BJ (cell line): ENCODE data around the gene UBA1. TPM values are rescaled to one million over a fixed set of nuclear protein-coding genes. Genes with fewer than 3 reads are reported as not detected.

Source experiments
- CTCF ChIA-PET: fragments of 350-600 bp; formaldehyde crosslinking; extraction: SDS; loops from one replicate; lab custom pipeline; 2021; ENCODE audit warnings: antibody characterized with exemption, inconsistent platforms; lab: Yijun Ruan, JAX
- POLR2A ChIA-PET: fragments of 300-600 bp; sonication (Branson Sonifier 250); formaldehyde crosslinking; extraction: SDS; loops from one replicate; lab custom pipeline; 2021; ENCODE audit warnings: antibody characterized with exemption; lab: Charles Lee
- DNase-seq: peaks from one replicate; pipeline ENCODE4 v3.0.0-alpha.2; 2011; ENCODE audit warnings: low read depth
- H3K27me3 ChIP-seq: 2 replicates; pipeline ENCODE4 v1.6.0; 2011; ENCODE audit warnings: low read length; ENCODE audit not compliant: control insufficient read depth, insufficient read depth
- H3K36me3 ChIP-seq: 2 replicates; pipeline ENCODE4 v1.5.1; 2011; ENCODE audit warnings: low read length; ENCODE audit not compliant: control insufficient read depth, insufficient read depth
- H3K4me3 ChIP-seq: 2 replicates; pipeline ENCODE4 v1.5.1; 2011; ENCODE audit warnings: low read depth, mild to moderate bottlenecking, control low read depth, low read length
- CTCF ChIP-seq: IDR thresholded peaks from 2 replicates; pipeline ENCODE4 v1.5.1; 2011; ENCODE audit warnings: low read depth, mild to moderate bottlenecking, control low read depth, inconsistent platforms, low read length, moderate library complexity; ENCODE audit not compliant: insufficient read depth
- polyA plus RNA-seq: library from polyadenylated mRNA; depleted of rRNA; stranded (reverse); fragments of >200 nt; gene quantifications from 2 replicates; pipeline ENCODE4 v1.2.3, GENCODE V29; 2011

Gene UBA1
- polyA plus RNA-seq, 1 experiment = 296 TPM

DNA sequence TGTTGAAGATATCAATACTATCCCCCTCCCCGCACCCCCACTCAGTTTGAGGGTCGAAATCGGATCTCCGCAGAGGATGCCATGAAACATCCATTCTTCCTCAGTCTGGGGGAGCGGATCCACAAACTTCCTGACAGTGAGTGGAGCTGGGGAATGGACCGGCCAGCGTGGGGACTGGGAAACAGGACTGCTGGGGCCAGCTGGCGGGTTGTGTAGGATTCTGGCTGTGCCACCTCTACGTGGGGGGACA, 33.6 kb downstream of the UBA1 start:
- DNase-seq = no peak
- Histone ChIP-seq H3K36me3 (peaks cover 19% of the 10 kb centered on the region), H3K27me3 (no peaks in the 10 kb centered on the region), H3K4me3 (no peak overlapping the region)
- ChIA-PET CTCF (no interaction called here), POLR2A (no interaction called here)
- no peak for TF ChIP-seq CTCF

DNA sequence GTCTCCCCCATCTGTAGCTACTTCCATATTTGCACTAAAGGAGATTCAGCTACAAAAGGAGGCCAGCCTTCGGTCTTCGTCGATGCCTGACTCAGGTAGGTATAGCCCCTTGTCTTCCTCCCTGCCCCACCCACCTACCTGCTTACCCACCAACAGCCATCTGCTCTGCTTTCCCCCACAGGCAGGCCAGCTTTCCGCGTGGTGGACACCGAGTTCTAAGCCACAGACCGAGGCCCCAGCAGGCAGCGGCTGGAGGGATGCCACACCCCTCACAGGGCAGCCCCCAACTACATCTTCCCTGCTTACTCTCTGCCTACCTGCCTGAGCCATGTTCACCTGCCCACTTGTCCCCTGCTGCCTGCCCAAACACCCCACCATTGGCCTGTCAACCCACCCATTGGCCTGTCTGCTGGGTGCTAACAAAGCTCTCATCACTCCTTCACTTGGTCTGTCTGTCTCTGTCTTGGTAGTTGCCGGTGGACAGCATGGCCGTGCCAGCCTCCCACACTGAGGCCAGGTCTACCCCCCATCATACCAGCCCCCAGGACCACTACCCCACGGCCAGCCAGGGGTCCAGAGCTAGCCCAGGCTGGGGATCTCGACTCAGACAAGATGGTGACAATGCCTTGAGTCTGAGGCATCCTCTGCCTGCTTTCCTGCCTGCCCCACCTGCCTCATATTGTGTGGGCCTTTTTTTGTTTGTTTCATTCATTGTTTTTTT, 35.1 kb downstream of the UBA1 start:
- H3K27me3 ChIP-seq = no peaks in the 10 kb centered on the region
- peaks cover 17% of the 10 kb centered on the region for H3K36me3 ChIP-seq
- DNase-seq = no peak
- ChIA-PET POLR2A (no interaction called here), CTCF (no interaction called here)
- TF ChIP-seq CTCF = no peak
- no peak overlapping the region for H3K4me3 ChIP-seq

GRCh38 chrX:47229427-47229826, 35.8 kb downstream of the UBA1 start:
- no peak for DNase-seq
- CTCF ChIA-PET = no interaction called here
- H3K36me3 ChIP-seq = peaks cover 11% of the 10 kb centered on the region
- no peak for TF ChIP-seq CTCF
- H3K27me3 ChIP-seq = no peaks in the 10 kb centered on the region
- POLR2A ChIA-PET = no interaction called here
- H3K4me3 ChIP-seq = no peak overlapping the region

DNA sequence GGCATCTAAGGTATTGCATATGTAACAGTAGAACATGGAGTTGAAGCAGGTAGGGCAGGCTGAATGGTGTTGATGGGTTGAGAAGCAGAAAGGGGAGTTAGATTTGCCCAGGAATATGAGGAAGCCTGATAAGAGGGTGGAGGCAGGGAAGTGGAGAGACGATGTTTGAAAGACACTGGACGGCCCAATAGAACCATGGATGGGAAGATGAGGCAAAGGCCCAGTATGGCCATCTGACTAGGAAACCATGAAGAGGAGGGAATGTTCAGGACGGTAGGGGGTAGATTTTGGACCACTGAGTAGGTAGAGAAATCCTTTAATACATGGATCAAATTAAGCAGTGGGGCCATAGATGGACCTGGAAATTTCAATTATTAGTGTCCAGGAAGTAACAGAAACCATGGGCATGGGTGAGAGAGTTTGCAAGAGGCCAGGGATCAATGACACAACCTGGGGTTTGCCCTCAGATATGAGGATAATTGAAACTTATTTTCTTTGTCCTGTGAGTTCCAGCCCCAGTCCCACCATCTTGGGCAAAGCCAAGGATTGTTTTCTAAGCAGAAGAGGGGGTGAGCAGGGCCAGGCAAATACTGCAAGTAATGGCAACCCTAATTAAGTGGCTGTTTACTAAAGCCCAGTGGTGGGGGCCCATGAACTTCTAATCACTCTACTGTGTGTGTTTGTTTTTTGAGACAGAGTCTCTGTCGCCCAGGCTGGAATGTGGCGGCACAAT, 36.7 kb downstream of the UBA1 start:
- no peak for TF ChIP-seq CTCF
- ChIA-PET POLR2A (no interaction called here), CTCF (no interaction called here)
- H3K27me3 ChIP-seq = no peaks in the 10 kb centered on the region
- H3K4me3 ChIP-seq = no peak overlapping the region
- DNase-seq = no peak
- peaks cover 8% of the 10 kb centered on the region for H3K36me3 ChIP-seq

- Histone ChIP-seq H3K27me3 (no peaks in the 10 kb centered on the region), H3K36me3 (peaks cover 8% of the 10 kb centered on the region), H3K4me3 (no peak overlapping the region)
- POLR2A ChIA-PET = no interaction called here
- CTCF ChIA-PET = no interaction called here
- no peak for TF ChIP-seq CTCF
- DNase-seq = no peak
Observed at GRCh38 chrX:47231167-47231566, 37.5 kb downstream of the UBA1 start.
